Skeletal muscle tissue (tissue), 4 donors: ENCODE results near the gene ALDH3B2. TPM values are rescaled to one million over a fixed set of nuclear protein-coding genes. Genes with fewer than 3 reads are reported as not detected.
"Not testable (repeated sequence)": the region's sequence is repeated elsewhere in the genome, so short reads cannot be mapped to it uniquely, and the experiment has no call there.

Source experiments
- H3K27ac ChIP-seq: one replicate; pipeline ENCODE4 v1.7.0; 2013; ENCODE audit warnings: mild to moderate bottlenecking, low read depth, low read length, inconsistent platforms
- H3K27me3 ChIP-seq, 3 donors: one replicate each; pipeline ENCODE4 v1.7.0; 2013; ENCODE audit warnings: low read length in 3 of 3; ENCODE audit not compliant: control insufficient read depth in 3 of 3, insufficient read depth in 3 of 3
- H3K36me3 ChIP-seq, 3 donors: one replicate each; pipeline ENCODE4 v1.7.0; 2013; ENCODE audit warnings: low read length in 3 of 3; ENCODE audit not compliant: control insufficient read depth in 3 of 3, insufficient read depth in 3 of 3
- H3K4me1 ChIP-seq, 3 donors: one replicate each; pipeline ENCODE4 v1.7.0; 2013; ENCODE audit warnings: low read length in 3 of 3, mild to moderate bottlenecking in 3 of 3; ENCODE audit not compliant: control insufficient read depth in 3 of 3, insufficient read depth in 3 of 3
- H3K4me3 ChIP-seq, 3 donors: one replicate each; pipeline ENCODE4 v1.7.0; 2013; ENCODE audit warnings: low read length in 3 of 3
- H3K9ac ChIP-seq, 3 donors: one replicate each; pipeline ENCODE4 v1.7.0; 2013; ENCODE audit warnings: low read length in 3 of 3, mild to moderate bottlenecking in 3 of 3, moderate library complexity in 2 of 3, low read depth in 1 of 3
- H3K9me3 ChIP-seq, 3 donors: one replicate each; pipeline ENCODE4 v1.7.0; 2013; ENCODE audit warnings: low read length in 3 of 3; ENCODE audit not compliant: control insufficient read depth in 3 of 3
- total RNA-seq: library from RNA; depleted of rRNA; stranded (reverse); fragments of >200 nt; gene quantifications from one replicate; pipeline ENCODE4 v1.2.3, GENCODE V29; 2014
- donor health status: Osteomylitis.

ALDH3B2 gene
- total RNA-seq, 1 donor from 2014 or later, result not detected

- H3K27ac ChIP-seq, result no peak overlapping the region
- H3K9me3 ChIP-seq, result no peaks in the 10 kb centered on the region
- H3K4me1 ChIP-seq, result no peaks in the 10 kb centered on the region
- H3K36me3 ChIP-seq, result no peaks in the 10 kb centered on the region
- no peak overlapping the region for H3K4me3 ChIP-seq
- peaks cover 18 to 46% (median 41%) of the 10 kb centered on the region in 3 donors for H3K27me3 ChIP-seq
- no peak overlapping the region for H3K9ac ChIP-seq
These were observed 32.0 kb downstream of the ALDH3B2 start for GRCh38 chr11:67642173-67643120.

- Histone ChIP-seq H3K27me3 (peaks cover 11 to 41% (median 33%) of the 10 kb centered on the region in 3 donors), H3K9ac (no peak overlapping the region)
These were observed 32.9 kb downstream of the ALDH3B2 start for GRCh38 chr11:67641338-67642172.

GRCh38 chr11:67640758-67641337, 33.6 kb downstream of the ALDH3B2 start:
- Histone ChIP-seq H3K27me3 (peaks cover 11 to 34% (median 26%) of the 10 kb centered on the region in 3 donors), H3K4me3 (no peak overlapping the region), H3K27ac (no peak overlapping the region), H3K36me3 (no peaks in the 10 kb centered on the region), H3K9ac (no peak overlapping the region), H3K9me3 (no peaks in the 10 kb centered on the region), H3K4me1 (no peaks in the 10 kb centered on the region)

More at GRCh38 chr11:67641338-67642172, 32.9 kb downstream of the ALDH3B2 start:
- H3K27ac ChIP-seq, result no peak overlapping the region
- H3K36me3 ChIP-seq, result no peaks in the 10 kb centered on the region
- no peak overlapping the region for H3K4me3 ChIP-seq
- no peaks in the 10 kb centered on the region for H3K9me3 ChIP-seq
- no peaks in the 10 kb centered on the region for H3K4me1 ChIP-seq

- Histone ChIP-seq H3K9me3 (no peaks in the 10 kb centered on the region), H3K27me3 (peaks cover 12 to 34% (median 26%) of the 10 kb centered on the region in 3 donors), H3K4me3 (no peak overlapping the region), H3K27ac (no peak overlapping the region), H3K4me1 (no peaks in the 10 kb centered on the region), H3K9ac (no peak overlapping the region), H3K36me3 (no peaks in the 10 kb centered on the region)
These were observed 34.2 kb downstream of the ALDH3B2 start for GRCh38 chr11:67640021-67640757.

- Histone ChIP-seq H3K9me3 (no peaks in the 10 kb centered on the region), H3K9ac (no peak within 1 kb of the TSS), H3K4me3 (no peak within 1 kb of the TSS), H3K4me1 (no peaks in the 10 kb centered on the region), H3K27ac (no peak within 1 kb of the TSS), H3K36me3 (no peaks in the 10 kb centered on the region), H3K27me3 (peaks cover 14 to 39% (median 34%) of the 10 kb centered on the region in 3 donors)
These were observed 35.0 kb downstream of the ALDH3B2 start, which contains the start of gene TBX10 for GRCh38 chr11:67639438-67639859. Gene TBX10, minus strand, starts transcription at chr11:67639763. Its CDS starts 291 bp downstream, at chr11:67639472.

GRCh38 chr11:67638535-67639437, 35.6 kb downstream of the ALDH3B2 start:
- Histone ChIP-seq H3K9me3 (no peaks in the 10 kb centered on the region), H3K27ac (no peak overlapping the region), H3K27me3 (peaks cover 14 to 41% (median 39%) of the 10 kb centered on the region in 3 donors), H3K4me1 (no peaks in the 10 kb centered on the region), H3K9ac (no peak overlapping the region), H3K4me3 (no peak overlapping the region), H3K36me3 (no peaks in the 10 kb centered on the region)

GRCh38 chr11:67637441-67637840, 37.0 kb downstream of the ALDH3B2 start:
- not testable (repeated sequence) for H3K4me3 ChIP-seq, H3K36me3 ChIP-seq, H3K27ac ChIP-seq, H3K9me3 ChIP-seq, H3K9ac ChIP-seq, H3K4me1 ChIP-seq
- peaks cover 14 to 41% (median 39%) of the 10 kb centered on the region in 3 donors for H3K27me3 ChIP-seq

- Histone ChIP-seq H3K27ac (no peak overlapping the region), H3K9ac (no peak overlapping the region), H3K27me3 (peaks cover 14 to 39% (median 39%) of the 10 kb centered on the region in 3 donors), H3K36me3 (no peaks in the 10 kb centered on the region), H3K4me1 (no peaks in the 10 kb centered on the region), H3K9me3 (no peaks in the 10 kb centered on the region), H3K4me3 (no peak overlapping the region)
These were observed 37.5 kb downstream of the ALDH3B2 start for GRCh38 chr11:67636962-67637361.
